IMR-90 (cell line): Measurements from ENCODE around the gene SCYGR5. TPM values are rescaled to one million over a fixed set of nuclear protein-coding genes. Genes with fewer than 3 reads are reported as not detected.

Source experiments
- ATAC-seq: fragments of 200-7000 bp; cut with Tn5 transposase; 2 replicates; pipeline ENCODE4 v1.9.1; 2020; ENCODE audit warnings: low read depth, mild to moderate bottlenecking, moderate library complexity
- BruUV-seq: library from RNA; stranded (reverse); fragments of 400-500 nt; replicated peaks from 2 replicates; lab custom pipeline; 2021; lab: Mats Ljungman, UMichigan
- CTCF ChIA-PET: fragments of 300-600 bp; formaldehyde crosslinking; extraction: SDS; loops from one replicate; lab custom pipeline; 2021; ENCODE audit warnings: antibody characterized with exemption; lab: Yijun Ruan, JAX
- POLR2A ChIA-PET: fragments of 300-600 bp; sonication (Branson Sonifier 250); formaldehyde crosslinking; loops from one replicate; lab custom pipeline; 2022; ENCODE audit warnings: antibody characterized with exemption; ENCODE audit not compliant: unreplicated experiment; lab: Charles Lee
- DNase-seq: peaks from one replicate; pipeline ENCODE4 v3.0.0; 2013
- H2AFZ ChIP-seq: replicated peaks from 2 replicates; pipeline ENCODE3; 2013; ENCODE audit warnings: low read length, mild to moderate bottlenecking; ENCODE audit not compliant: poor library complexity
- H2AK5ac ChIP-seq: 2 replicates; pipeline ENCODE4 v1.6.1; 2013; ENCODE audit warnings: low read depth, low read length, inconsistent platforms
- H2AK9ac ChIP-seq: replicated peaks from 2 replicates; pipeline ENCODE3; 2013; ENCODE audit warnings: mild to moderate bottlenecking, low read depth, low read length, moderate library complexity; ENCODE audit not compliant: poor library complexity
- H2BK120ac ChIP-seq: 2 replicates; pipeline ENCODE4 v1.6.1; 2013; ENCODE audit warnings: low read depth, low read length, inconsistent platforms
- H2BK15ac ChIP-seq: 3 replicates; pipeline ENCODE4 v1.6.1; 2013; ENCODE audit warnings: low read depth, low read length, inconsistent platforms
- H2BK20ac ChIP-seq: 2 replicates; pipeline ENCODE4 v1.6.1; 2013; ENCODE audit warnings: low read depth, mild to moderate bottlenecking, inconsistent platforms, low read length, moderate library complexity
- H2BK5ac ChIP-seq: 2 replicates; pipeline ENCODE4 v1.6.1; 2013; ENCODE audit warnings: mild to moderate bottlenecking, low read depth, low read length, inconsistent platforms; ENCODE audit not compliant: poor library complexity, severe bottlenecking
- H3K14ac ChIP-seq: replicated peaks from 2 replicates; pipeline ENCODE4 v1.6.1; 2013; ENCODE audit warnings: low read depth, low read length, inconsistent platforms
- H3K18ac ChIP-seq: 2 replicates; pipeline ENCODE4 v1.6.1; 2013; ENCODE audit warnings: low read depth, low read length, control low read depth
- H3K23ac ChIP-seq: 2 replicates; pipeline ENCODE4 v1.6.1; 2013; ENCODE audit warnings: low read depth, low read length, inconsistent platforms
- H3K27ac ChIP-seq: 2 replicates; pipeline ENCODE4 v1.5.1; 2013; ENCODE audit warnings: mild to moderate bottlenecking, control low read depth, low read length; ENCODE audit not compliant: insufficient read depth
- H3K27me3 ChIP-seq: 2 replicates; pipeline ENCODE4 v1.6.1; 2013; ENCODE audit warnings: low read length; ENCODE audit not compliant: control insufficient read depth, insufficient read depth
- H3K36me3 ChIP-seq: 2 replicates; pipeline ENCODE4 v1.6.1; 2013; ENCODE audit warnings: low read length, mixed read lengths; ENCODE audit not compliant: control insufficient read depth, insufficient read depth
- H3K4ac ChIP-seq: 2 replicates; pipeline ENCODE4 v1.6.1; 2013; ENCODE audit warnings: low read depth, low read length, inconsistent platforms
- H3K4me1 ChIP-seq: 2 replicates; pipeline ENCODE4 v1.6.1; 2013; ENCODE audit warnings: low read length, mixed read lengths; ENCODE audit not compliant: control insufficient read depth, insufficient read depth
- H3K4me2 ChIP-seq: 2 replicates; pipeline ENCODE4 v1.6.1; 2013; ENCODE audit warnings: low read depth, mild to moderate bottlenecking, control low read depth, low read length, moderate library complexity
- H3K4me3 ChIP-seq: 2 replicates; pipeline ENCODE4 v1.5.1; 2013; ENCODE audit warnings: low read depth, mild to moderate bottlenecking, control low read depth, low read length, moderate library complexity; ENCODE audit not compliant: insufficient read depth
- H3K56ac ChIP-seq: 2 replicates; pipeline ENCODE4 v1.6.1; 2013; ENCODE audit warnings: low read length, inconsistent platforms; ENCODE audit not compliant: insufficient read depth; ENCODE audit errors: extremely low read depth
- H3K79me1 ChIP-seq, 2 experiments: 2 replicates each; pipeline ENCODE4 v1.6.1; 2013; ENCODE audit warnings: low read length in 2 of 2, inconsistent platforms in 1 of 2, low read depth in 1 of 2
- H3K9ac ChIP-seq: 2 replicates; pipeline ENCODE4 v1.6.1; 2013; ENCODE audit warnings: low read depth, low read length, control low read depth
- H3K9me1 ChIP-seq: 2 replicates; pipeline ENCODE4 v1.6.1; 2013; ENCODE audit warnings: low read length, inconsistent platforms; ENCODE audit not compliant: insufficient read depth
- H3K9me3 ChIP-seq: 2 replicates; pipeline ENCODE4 v1.6.1; 2013; ENCODE audit warnings: low read length; ENCODE audit not compliant: control insufficient read depth, insufficient read depth
- H4K20me1 ChIP-seq: 2 replicates; pipeline ENCODE4 v1.6.1; 2013; ENCODE audit warnings: low read length, inconsistent platforms; ENCODE audit not compliant: insufficient read depth
- H4K5ac ChIP-seq: 2 replicates; pipeline ENCODE4 v1.6.1; 2013; ENCODE audit warnings: mild to moderate bottlenecking, low read depth, low read length, control low read depth
- H4K8ac ChIP-seq, 2 experiments: 2 replicates each; pipeline ENCODE4 v1.6.1; 2013; ENCODE audit warnings: low read depth in 2 of 2, low read length in 2 of 2, control low read depth in 1 of 2, inconsistent platforms in 1 of 2
- H4K91ac ChIP-seq: 2 replicates; pipeline ENCODE4 v1.6.1; 2013; ENCODE audit warnings: low read depth, low read length, inconsistent platforms; ENCODE audit not compliant: insufficient read depth
- BHLHE40 ChIP-seq: fragments of 150-350 bp; IDR thresholded peaks from 2 replicates; pipeline ENCODE4 v1.6.1; 2016; ENCODE audit warnings: mild to moderate bottlenecking, low read depth, low read length
- CHD1 ChIP-seq: IDR thresholded peaks from 2 replicates; pipeline ENCODE4 v1.6.1; 2012; ENCODE audit warnings: low read depth, low read length, improper control_type of control experiment
- CTCF ChIP-seq: conservative IDR thresholded peaks from 2 replicates; pipeline ENCODE4 v1.5.1; 2012; ENCODE audit warnings: mild to moderate bottlenecking, low read depth, low read length, improper control_type of control experiment
- ELK1 ChIP-seq: fragments of 150-350 bp; IDR thresholded peaks from 2 replicates; pipeline ENCODE4 v1.6.1; 2016; ENCODE audit warnings: low read depth, mild to moderate bottlenecking, low read length, moderate library complexity, borderline replicate concordance
- FOS ChIP-seq: fragments of 150-350 bp; IDR thresholded peaks from 2 replicates; pipeline ENCODE4 v1.6.1; 2016; ENCODE audit warnings: low read depth, low read length
- MAFK ChIP-seq: IDR thresholded peaks from 2 replicates; pipeline ENCODE4 v1.6.1; 2012; ENCODE audit warnings: low read depth, low read length, improper control_type of control experiment
- MAZ ChIP-seq: IDR thresholded peaks from 2 replicates; pipeline ENCODE4 v1.6.1; 2012; ENCODE audit warnings: low read depth, mild to moderate bottlenecking, low read length, improper control_type of control experiment, moderate library complexity, borderline replicate concordance
- MXI1 ChIP-seq: IDR thresholded peaks from 2 replicates; pipeline ENCODE4 v1.6.1; 2012; ENCODE audit warnings: low read depth, mild to moderate bottlenecking, low read length, moderate library complexity, borderline replicate concordance
- NFE2L2 ChIP-seq: fragments of 150-350 bp; IDR thresholded peaks from 2 replicates; pipeline ENCODE4 v1.6.1; 2016; ENCODE audit warnings: low read depth, mild to moderate bottlenecking, low read length
- POLR2A ChIP-seq: IDR thresholded peaks from 2 replicates; pipeline ENCODE4 v1.6.1; 2012; ENCODE audit warnings: mild to moderate bottlenecking, low read depth, low read length
- RFX5 ChIP-seq: IDR thresholded peaks from 2 replicates; pipeline ENCODE4 v1.8.0; 2012; ENCODE audit warnings: low read depth, mild to moderate bottlenecking, low read length, moderate library complexity
- USF2 ChIP-seq: fragments of 150-350 bp; IDR thresholded peaks from 2 replicates; pipeline ENCODE4 v1.6.1; 2017; ENCODE audit warnings: mild to moderate bottlenecking, antibody characterized with exemption, low read length, low read depth
- WGBS, 2 experiments: methylation state at CpG; one replicate each; pipeline versions ENCODE4 v1.1.5 to v1.1.7; 2013; ENCODE audit warnings: missing lambda C conversion rate in 2 of 2; ENCODE audit not compliant: insufficient read length in 1 of 2; ENCODE audit errors: extremely low coverage in 2 of 2; 5-methylcytosine and 5-hydroxymethylcytosine counted together
- dilution Hi-C: fragments of 300-500 bp; cut with HindIII; formaldehyde crosslinking; loops from one replicate; pipeline ENCODE4 v1.14.3; 2018; ENCODE audit warnings: low sequenced_read_pairs; ENCODE audit not compliant: unreplicated experiment
- in situ Hi-C: fragments of 300-500 bp; cut with MboI; formaldehyde crosslinking; loops from 3 replicates; pipeline ENCODE4 v1.14.3; 2019; ENCODE audit warnings: low sequenced_read_pairs, inconsistent platforms, mixed read lengths
- intact Hi-C: fragments of 100-400 bp; cut with micrococcal nuclease; formaldehyde crosslinking; loops from 2 replicates; pipeline ENCODE4 v1.10.0; 2022
- polyA plus RNA-seq, 3 experiments: library from polyadenylated mRNA; depleted of rRNA; stranded (reverse); fragments of >200 nt; gene quantifications; 2 replicates each; pipeline ENCODE4 v1.2.3, GENCODE V29; 2012; ENCODE audit warnings: low replicate concordance in 1 of 3
- total RNA-seq: library from RNA; depleted of rRNA; stranded (reverse); fragments of >200 nt; gene quantifications from 2 replicates; pipeline ENCODE4 v1.2.3, GENCODE V29; 2012

SCYGR5 gene
- total and polyA plus RNA-seq, 2 of the 4 experiments (the other 2 are of a cell fraction) = not detected

- H3K27me3 ChIP-seq = peaks cover 2% of the 10 kb centered on the region; the same call in 1 of the 2 replicates
- H3K36me3 ChIP-seq = no peaks in the 10 kb centered on the region
- H4K91ac ChIP-seq = no peak overlapping the region
- H3K4me3 ChIP-seq = no peak overlapping the region
- POLR2A ChIA-PET = no interaction called here
- H3K27ac ChIP-seq = no peak overlapping the region
- H3K9ac ChIP-seq = no peak overlapping the region
- intact Hi-C loops = no loop called here
- ATAC-seq = no peak
- BruUV-seq = no TSS peak
- CTCF ChIA-PET = no interaction called here
- H3K4me1 ChIP-seq = no peaks in the 10 kb centered on the region
- no CpG with 5 or more reads among the region's 2 CpGs for WGBS, 2 experiments
- H3K23ac ChIP-seq = no peak overlapping the region
- no peak overlapping the region for H4K8ac ChIP-seq
- H4K20me1 ChIP-seq = no peaks in the 10 kb centered on the region
- H2AK9ac ChIP-seq = no peak overlapping the region
- no peak overlapping the region for H2BK5ac ChIP-seq
- H2BK20ac ChIP-seq = no peak overlapping the region
- no peaks in the 10 kb centered on the region for H3K9me3 ChIP-seq
- in situ Hi-C loops = no loop called here
- no peak overlapping the region for H3K18ac ChIP-seq
- no peak overlapping the region for H2BK120ac ChIP-seq
- H3K79me1 ChIP-seq = no peaks in the 10 kb centered on the region
- H3K56ac ChIP-seq = no peak overlapping the region
- TF ChIP-seq MAZ (no peak), CHD1 (no peak), BHLHE40 (no peak), FOS (no peak), USF2 (no peak), ELK1 (no peak), MXI1 (no peak), RFX5 (no peak), NFE2L2 (no peak), POLR2A (no peak), MAFK (no peak), CTCF (no peak)
- H4K5ac ChIP-seq = no peak overlapping the region
- no peaks in the 10 kb centered on the region for H3K9me1 ChIP-seq
- no peak overlapping the region for H2BK15ac ChIP-seq
- no peak overlapping the region for H2AK5ac ChIP-seq
- H3K4me2 ChIP-seq = no peak overlapping the region
- no peak overlapping the region for H3K14ac ChIP-seq
- DNase-seq = no peak
- dilution Hi-C loops = no loop called here
- no peak overlapping the region for H2AFZ ChIP-seq
- H3K4ac ChIP-seq = no peak overlapping the region
Observed at GRCh38 chr2:227716501-227716900, 49.9 kb downstream of the SCYGR5 start.
